GM13976 (cell line): Measurements from ENCODE around the gene ELOB.

Experiments
- DNase-seq: peaks from one replicate; pipeline ENCODE4 v3.0.0; 2012; ENCODE audit warnings: low spot score
- CTCF ChIP-seq: IDR thresholded peaks from 2 replicates; pipeline ENCODE4 v1.5.1; 2012; ENCODE audit warnings: borderline replicate concordance, mild to moderate bottlenecking; ENCODE audit not compliant: insufficient read depth; ENCODE audit errors: extremely low read depth, missing control alignments, control extremely low read depth
- in situ Hi-C: fragments of 300-500 bp; cut with MboI; formaldehyde crosslinking; loops from one replicate; pipeline ENCODE4 v1.12.0; 2022; ENCODE audit warnings: low sequenced_read_pairs, mixed read lengths, inconsistent platforms; ENCODE audit not compliant: unreplicated experiment

The ELOB gene

DNA sequence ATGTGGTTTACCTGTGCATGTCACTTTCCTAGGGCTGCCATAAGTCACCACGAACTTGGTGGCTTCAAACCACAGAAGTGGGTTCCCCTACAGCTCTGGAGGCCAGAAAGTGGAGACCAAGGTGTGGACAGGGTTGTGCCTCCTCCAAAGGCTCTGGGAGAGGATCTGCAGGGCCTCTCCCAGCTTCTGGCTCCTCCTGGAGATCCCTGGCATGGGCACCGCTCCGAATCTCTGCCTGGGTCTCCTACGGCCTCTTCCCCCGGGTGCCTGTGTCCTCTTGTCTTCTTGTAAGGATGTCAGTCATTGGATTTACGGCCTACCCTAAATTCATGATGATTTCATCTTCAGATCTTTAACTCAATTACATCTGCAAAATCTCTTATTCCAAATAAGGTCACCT is 27.1 kb downstream of the ELOB start:
- in situ Hi-C loops: no loop called here
- no peak for TF ChIP-seq CTCF
- DNase-seq: no peak

DNA sequence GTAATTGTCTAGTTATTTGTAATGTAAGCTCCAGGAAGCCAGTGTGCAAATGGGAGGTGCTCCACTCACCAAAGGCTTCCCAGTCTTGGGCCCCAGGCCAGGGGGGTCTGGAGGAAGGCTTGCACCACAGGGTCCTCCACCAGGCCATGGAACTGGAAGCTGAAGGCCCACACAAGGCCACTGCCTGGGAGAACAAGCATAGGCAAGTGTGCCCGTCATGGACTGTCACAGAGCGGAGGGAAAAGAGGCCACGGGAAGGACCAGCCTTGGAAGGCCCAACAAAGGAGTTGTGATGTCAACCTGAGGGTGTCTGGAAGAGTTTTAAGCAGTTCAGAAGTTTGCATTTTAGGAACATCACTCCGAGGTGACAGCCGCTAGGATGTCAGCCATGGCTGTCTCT is 27.6 kb downstream of the ELOB start:
- in situ Hi-C loops: no loop called here
- TF ChIP-seq CTCF: no peak
- no peak for DNase-seq

DNA sequence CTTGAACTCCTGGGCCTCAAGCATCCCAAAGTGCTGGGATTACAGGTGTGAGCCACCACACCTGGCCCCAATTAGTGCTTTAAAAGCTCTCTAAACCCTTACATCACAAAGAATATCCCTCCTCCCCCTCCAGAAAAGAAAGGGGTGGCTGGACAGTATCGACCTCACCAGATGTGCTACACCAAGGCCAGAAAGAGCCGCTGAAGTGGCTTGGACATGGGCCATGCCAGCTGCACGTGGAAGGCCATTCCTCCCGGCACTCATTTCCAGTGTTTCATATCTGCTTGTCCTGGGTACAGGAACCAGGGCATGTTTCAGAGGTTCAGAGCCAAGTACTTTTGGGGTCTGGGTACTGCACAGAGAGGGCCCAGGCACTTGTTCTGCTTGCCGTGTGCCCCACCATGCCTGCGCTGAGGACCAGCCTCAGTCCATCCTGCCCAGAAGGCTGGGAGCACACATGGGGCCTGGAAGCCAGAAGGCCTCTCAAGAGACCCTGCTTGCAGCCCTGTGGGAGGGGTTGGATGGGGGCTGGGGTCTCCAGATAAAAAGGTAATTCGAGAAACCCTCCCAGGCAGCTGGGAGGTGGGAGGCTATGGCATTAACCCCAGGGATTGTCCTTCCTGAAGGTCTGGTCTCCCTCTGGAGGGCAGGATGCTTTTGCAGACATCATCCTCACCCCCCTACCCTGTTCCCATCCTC is 28.2 kb downstream of the ELOB start:
- no peak for TF ChIP-seq CTCF
- no peak for DNase-seq
- in situ Hi-C loops: no loop called here

DNA sequence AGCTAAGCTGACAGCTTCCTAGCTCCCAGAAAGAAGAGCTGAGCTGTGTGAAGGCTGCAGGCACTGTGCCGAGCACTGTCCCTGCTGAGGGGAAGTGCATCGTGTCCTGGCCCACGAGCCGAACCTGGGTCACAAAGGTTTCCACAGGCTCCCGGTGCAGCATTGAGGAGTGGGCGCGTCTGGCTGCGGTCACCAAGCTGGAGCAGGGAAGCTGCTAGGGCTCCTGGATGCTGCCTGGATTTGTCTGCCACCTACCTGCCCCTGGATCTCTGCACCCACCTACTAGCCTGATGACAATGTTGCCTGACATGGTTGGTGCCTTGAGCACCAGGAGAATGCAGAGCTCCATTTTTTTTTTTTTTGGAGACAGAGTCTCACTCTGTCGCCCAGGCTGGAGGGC is 31.1 kb downstream of the ELOB start:
- TF ChIP-seq CTCF: no peak
- no peak for DNase-seq
- in situ Hi-C loops: no loop called here

DNA sequence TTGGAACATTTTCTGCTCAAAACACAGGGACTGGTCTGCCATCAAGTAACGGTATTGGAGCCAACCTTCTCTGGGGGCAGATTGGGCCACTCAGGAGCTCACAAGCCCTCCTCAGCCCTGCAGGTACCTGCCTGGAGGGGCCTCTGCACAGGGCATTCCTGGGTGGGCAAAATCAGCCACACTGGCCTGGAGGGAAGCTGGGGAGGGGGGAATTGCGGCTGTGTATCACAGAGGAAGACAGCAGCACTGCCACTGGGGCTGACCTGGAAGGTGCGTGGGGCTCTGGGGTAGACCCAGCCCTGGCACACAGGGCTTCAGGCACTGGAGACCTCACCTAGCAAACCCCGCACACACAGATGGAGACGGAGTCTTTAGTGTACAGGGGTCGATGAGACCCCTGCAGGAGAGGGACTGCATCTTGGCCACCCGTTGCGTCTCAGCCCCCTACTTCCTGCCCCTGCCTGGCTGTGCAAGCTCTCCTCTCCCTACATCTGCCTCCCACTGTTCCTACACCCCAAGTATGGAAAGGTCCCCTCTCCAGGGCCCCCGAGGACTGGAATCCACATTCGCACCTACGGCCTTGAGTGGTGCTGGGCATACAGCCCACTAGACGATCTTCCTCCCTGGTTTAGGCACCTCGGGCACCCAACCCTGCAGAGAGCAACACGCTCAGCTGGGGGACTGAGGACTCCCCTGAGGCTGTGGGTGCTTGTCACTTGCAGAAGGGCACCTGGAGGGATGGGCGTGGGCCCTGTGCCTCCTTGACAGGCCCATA is 31.8 kb downstream of the ELOB start:
- in situ Hi-C loops: no loop called here
- no peak for DNase-seq
- no peak for TF ChIP-seq CTCF

- in situ Hi-C loops: no loop called here
- TF ChIP-seq CTCF: no peak
- no peak for DNase-seq
Measured at GRCh38 chr16:2744711-2745110, 32.4 kb downstream of the ELOB start.
